Stimulated activated CD8-positive, alpha-beta memory T cell treated with anti-CD3 and anti-CD28 coated beads, Interleukin-2, amount 100 ng/mL, for 1 hour (primary cell): ENCODE data around the gene MIER2.
"Not testable (repeated sequence)": the region's sequence is repeated elsewhere in the genome, so short reads cannot be mapped to it uniquely, and the experiment has no call there.

Experiments used
- DNase-seq, 2 donors: peaks; one replicate each; pipeline ENCODE4 v3.0.0-alpha.2; 2020; ENCODE audit warnings: low read depth in 2 of 2

Gene MIER2

GRCh38 chr19:283395-283794 lies 61.2 kb downstream of the MIER2 start:
- DNase-seq = no peak

GRCh38 chr19:282501-282900 lies 62.1 kb downstream of the MIER2 start:
- no peak for DNase-seq

GRCh38 chr19:281992-282391 lies 62.6 kb downstream of the MIER2 start:
- no peak for DNase-seq

GRCh38 chr19:281156-281853 lies 63.3 kb downstream of the MIER2 start:
- no peak for DNase-seq

- DNase-seq = no peak
Observed at GRCh38 chr19:280541-281009, 64.0 kb downstream of the MIER2 start.

- DNase-seq = no peak
Observed at GRCh38 chr19:279656-280055, 64.9 kb downstream of the MIER2 start.

GRCh38 chr19:279231-279630 lies 65.4 kb downstream of the MIER2 start:
- DNase-seq = no peak

- DNase-seq = no peak
Observed at GRCh38 chr19:277581-278165, 66.9 kb downstream of the MIER2 start.

- DNase-seq = no peak
Observed at GRCh38 chr19:277131-277530, 67.5 kb downstream of the MIER2 start.

- no peak for DNase-seq
Observed at GRCh38 chr19:275958-276646, 68.5 kb downstream of the MIER2 start.

GRCh38 chr19:275000-275399 lies 69.6 kb downstream of the MIER2 start:
- DNase-seq = no peak

GRCh38 chr19:273393-273792 lies 71.2 kb downstream of the MIER2 start:
- no peak for DNase-seq

- DNase-seq = no peak
Observed at GRCh38 chr19:271856-272255, 72.7 kb downstream of the MIER2 start.

- not testable (repeated sequence) for DNase-seq
Observed at GRCh38 chr19:270766-271318, 73.8 kb downstream of the MIER2 start.

GRCh38 chr19:269241-269640 lies 75.4 kb downstream of the MIER2 start:
- no peak for DNase-seq

GRCh38 chr19:262125-262524 lies 82.5 kb downstream of the MIER2 start:
- DNase-seq = no peak

GRCh38 chr19:256804-257203 lies 87.8 kb downstream of the MIER2 start:
- DNase-seq = not testable (repeated sequence)
